Peyer's patch (tissue), 4 donors: ENCODE results near the gene DNAH3. TPM values are rescaled to one million over a fixed set of nuclear protein-coding genes. Genes with fewer than 3 reads are reported as not detected.

Experiments
- DNase-seq, 3 donors: peaks; one replicate each; pipeline ENCODE4 v3.0.0-alpha.2; 2017 to 2019
- H3K27ac ChIP-seq, 4 donors: fragments of 200-600 bp; sonication (generic); one replicate each; pipeline ENCODE4 v1.5.1; 2016 to 2019
- H3K27me3 ChIP-seq, 2 donors: fragments of 200-600 bp; sonication (generic); one replicate each; pipeline ENCODE4 v1.5.1; 2019
- H3K36me3 ChIP-seq, 3 donors: fragments of 200-600 bp; sonication (generic); one replicate each; pipeline ENCODE4 v1.5.1; 2016 to 2019
- H3K4me1 ChIP-seq, 4 donors: fragments of 200-600 bp; sonication (generic); one replicate each; pipeline ENCODE4 v1.5.1; 2016 to 2019
- H3K4me3 ChIP-seq, 4 donors: fragments of 200-600 bp; sonication (generic); 1 replicate in 3 of 4; 2 replicates in 1 of 4; pipeline ENCODE4 v1.5.1; 2016 to 2019; ENCODE audit warnings: mild to moderate bottlenecking in 1 of 4
- H3K9me3 ChIP-seq, 4 donors: fragments of 200-600 bp; sonication (generic); one replicate each; pipeline ENCODE4 v1.5.1; 2016 to 2019; ENCODE audit warnings: mild to moderate bottlenecking in 1 of 4
- CTCF ChIP-seq, 6 experiments: fragments of 450-650 bp in 4 of 6; fragments of 200-600 bp in 2 of 6; sonication (generic) in 1 of 6; IDR thresholded peaks; one replicate each; pipeline ENCODE4 v1.5.1; 2017 to 2019; ENCODE audit warnings: antibody characterized with exemption in 6 of 6, mild to moderate bottlenecking in 3 of 6, moderate library complexity in 1 of 6
- POLR2A ChIP-seq, 2 donors: fragments of 450-650 bp; IDR thresholded peaks; one replicate each; pipeline ENCODE4 v1.5.1; 2017; ENCODE audit warnings: antibody characterized with exemption in 2 of 2, mild to moderate bottlenecking in 2 of 2, moderate library complexity in 2 of 2
- total RNA-seq, 4 donors: library from RNA; depleted of rRNA; stranded (reverse); fragments of >200 nt; gene quantifications; one replicate each; pipeline ENCODE4 v1.1.0, GENCODE V29; 2016

The DNAH3 gene
- total RNA-seq, 4 donors from 2014 or later, result 2.1 to 6.7 (median 4.5) TPM

- no peak overlapping the region for H3K4me3 ChIP-seq
- H3K36me3 ChIP-seq, result no peaks in the 10 kb centered on the region
- H3K27ac ChIP-seq, result no peak overlapping the region
- no peaks in the 10 kb centered on the region for H3K9me3 ChIP-seq
- no peaks in the 10 kb centered on the region for H3K4me1 ChIP-seq
- no peak for DNase-seq
- H3K27me3 ChIP-seq, result no peaks in the 10 kb centered on the region
- TF ChIP-seq CTCF (IDR thresholded peaks at IDR 0.05) (no peak), POLR2A (IDR thresholded peaks at IDR 0.05) (no peak)
These were observed 221.8 kb downstream of the DNAH3 start for GRCh38 chr16:20928774-20929411.

- H3K4me1 ChIP-seq, result no peaks in the 10 kb centered on the region
- no peak for TF ChIP-seq CTCF (IDR thresholded peaks at IDR 0.05)
- no peak for TF ChIP-seq POLR2A (IDR thresholded peaks at IDR 0.05)
- no peaks in the 10 kb centered on the region for H3K27me3 ChIP-seq
- no peak for DNase-seq
- no peaks in the 10 kb centered on the region for H3K36me3 ChIP-seq
- no peak overlapping the region for H3K27ac ChIP-seq
- no peaks in the 10 kb centered on the region for H3K9me3 ChIP-seq
- H3K4me3 ChIP-seq, result no peak overlapping the region
These were observed 224.9 kb downstream of the DNAH3 start for GRCh38 chr16:20925751-20926150.

- no peak for DNase-seq
- H3K4me3 ChIP-seq, result no peak overlapping the region
- no peak overlapping the region for H3K27ac ChIP-seq
- no peaks in the 10 kb centered on the region for H3K36me3 ChIP-seq
- TF ChIP-seq CTCF (IDR thresholded peaks at IDR 0.05) (no peak), POLR2A (IDR thresholded peaks at IDR 0.05) (no peak)
- no peaks in the 10 kb centered on the region for H3K4me1 ChIP-seq
- no peaks in the 10 kb centered on the region for H3K9me3 ChIP-seq
- no peaks in the 10 kb centered on the region for H3K27me3 ChIP-seq
These were observed 226.8 kb downstream of the DNAH3 start for GRCh38 chr16:20923876-20924275.

GRCh38 chr16:20920799-20921198 lies 229.8 kb downstream of the DNAH3 start:
- no peak for TF ChIP-seq CTCF (IDR thresholded peaks at IDR 0.05)
- TF ChIP-seq POLR2A (IDR thresholded peaks at IDR 0.05), result no peak
- no peak overlapping the region for H3K4me3 ChIP-seq
- no peak overlapping the region for H3K27ac ChIP-seq
- no peaks in the 10 kb centered on the region for H3K36me3 ChIP-seq
- no peak for DNase-seq
- no peaks in the 10 kb centered on the region for H3K27me3 ChIP-seq
- H3K4me1 ChIP-seq, result no peaks in the 10 kb centered on the region
- H3K9me3 ChIP-seq, result no peaks in the 10 kb centered on the region

GRCh38 chr16:20920091-20920490 lies 230.6 kb downstream of the DNAH3 start:
- DNase-seq, result no peak
- no peak for TF ChIP-seq CTCF (IDR thresholded peaks at IDR 0.05)
- no peak for TF ChIP-seq POLR2A (IDR thresholded peaks at IDR 0.05)
- Histone ChIP-seq H3K9me3 (no peaks in the 10 kb centered on the region), H3K4me1 (no peaks in the 10 kb centered on the region), H3K4me3 (no peak overlapping the region), H3K36me3 (no peaks in the 10 kb centered on the region), H3K27ac (no peak overlapping the region), H3K27me3 (no peaks in the 10 kb centered on the region)
